ENCODE measurements around the gene LRRC32.

Gene LRRC32

DNA sequence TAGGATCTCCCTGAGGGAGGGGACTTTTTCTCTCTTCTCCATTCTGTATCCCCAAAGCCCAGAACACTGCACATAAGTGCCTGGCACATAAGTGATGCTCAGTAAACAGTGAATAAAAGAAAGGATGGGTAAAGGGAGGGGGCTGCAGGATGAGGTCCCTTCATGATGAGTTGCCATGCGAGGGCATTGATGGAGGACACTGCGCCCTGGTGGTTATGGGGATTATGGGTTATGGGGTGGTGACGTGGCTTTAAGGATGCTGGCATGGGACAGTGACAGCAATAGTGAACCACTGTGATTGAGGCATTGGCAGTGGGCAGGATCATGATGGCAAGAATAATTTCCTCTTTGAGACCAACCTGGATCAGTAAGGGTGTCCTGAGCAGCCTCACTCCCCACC lies 43.9 kb upstream of the LRRC32 start:
- DNase-seq (ENCODE audit: extremely low read depth, low read depth): no peak
- TF ChIP-seq, protein P1, sequence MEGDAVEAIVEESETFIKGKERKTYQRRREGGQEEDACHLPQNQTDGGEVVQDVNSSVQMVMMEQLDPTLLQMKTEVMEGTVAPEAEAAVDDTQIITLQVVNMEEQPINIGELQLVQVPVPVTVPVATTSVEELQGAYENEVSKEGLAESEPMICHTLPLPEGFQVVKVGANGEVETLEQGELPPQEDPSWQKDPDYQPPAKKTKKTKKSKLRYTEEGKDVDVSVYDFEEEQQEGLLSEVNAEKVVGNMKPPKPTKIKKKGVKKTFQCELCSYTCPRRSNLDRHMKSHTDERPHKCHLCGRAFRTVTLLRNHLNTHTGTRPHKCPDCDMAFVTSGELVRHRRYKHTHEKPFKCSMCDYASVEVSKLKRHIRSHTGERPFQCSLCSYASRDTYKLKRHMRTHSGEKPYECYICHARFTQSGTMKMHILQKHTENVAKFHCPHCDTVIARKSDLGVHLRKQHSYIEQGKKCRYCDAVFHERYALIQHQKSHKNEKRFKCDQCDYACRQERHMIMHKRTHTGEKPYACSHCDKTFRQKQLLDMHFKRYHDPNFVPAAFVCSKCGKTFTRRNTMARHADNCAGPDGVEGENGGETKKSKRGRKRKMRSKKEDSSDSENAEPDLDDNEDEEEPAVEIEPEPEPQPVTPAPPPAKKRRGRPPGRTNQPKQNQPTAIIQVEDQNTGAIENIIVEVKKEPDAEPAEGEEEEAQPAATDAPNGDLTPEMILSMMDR (IDR thresholded peaks at IDR 0.05; ENCODE audit: low read depth, low read length, missing control alignments): peak; percentile 9
- no peak overlapping the region for H3K4me3 ChIP-seq (replicated peaks; ENCODE audit: low read depth, low read length)

DNA sequence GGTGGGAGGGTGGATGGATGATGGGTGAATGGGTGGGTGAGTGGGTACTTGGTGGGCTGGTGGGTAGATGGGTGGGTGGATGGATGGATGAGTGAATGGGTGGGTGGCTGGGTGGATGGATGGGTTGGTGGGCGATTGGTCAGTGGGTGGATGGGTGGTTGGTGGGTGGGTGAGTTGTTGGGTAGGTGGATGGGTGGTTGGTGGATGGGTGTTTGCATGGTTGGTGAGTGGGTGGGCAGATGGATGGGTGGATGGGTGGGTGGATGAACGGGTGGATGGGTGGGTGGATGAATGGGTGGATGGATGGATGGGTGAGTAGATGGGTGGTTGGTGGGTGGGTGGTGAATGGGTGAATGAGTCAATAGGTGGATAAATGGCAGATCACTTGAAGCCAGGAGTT lies 43.0 kb upstream of the LRRC32 start:
- TF ChIP-seq, protein P1 (IDR thresholded peaks at IDR 0.05; ENCODE audit: low read depth, low read length, missing control alignments): no peak
- no peak for DNase-seq (ENCODE audit: extremely low read depth, low read depth)
- H3K4me3 ChIP-seq (replicated peaks; ENCODE audit: low read depth, low read length): no peak overlapping the region

DNA sequence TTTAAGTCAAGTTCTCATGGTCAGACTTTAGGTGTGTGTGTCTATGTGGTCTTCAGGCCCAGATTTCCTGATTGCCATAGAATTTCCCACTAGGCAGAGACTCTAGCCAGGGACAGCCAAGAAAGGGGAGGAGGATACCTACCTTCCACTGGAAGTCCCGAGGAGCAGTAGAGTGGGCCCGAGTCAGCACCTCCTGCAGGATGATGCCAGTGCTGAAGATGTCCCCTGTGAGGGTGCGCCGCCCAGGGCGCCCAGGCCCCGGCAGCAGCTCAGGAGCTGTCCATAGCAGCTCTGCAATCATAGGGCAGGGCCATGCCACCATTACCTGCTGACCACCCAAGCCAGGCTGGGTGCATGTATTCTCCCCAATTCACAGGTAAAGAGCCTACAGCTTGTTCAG lies 41.6 kb upstream of the LRRC32 start:
- H3K4me3 ChIP-seq (replicated peaks; ENCODE audit: low read depth, low read length): no peak overlapping the region
- no peak for DNase-seq (ENCODE audit: extremely low read depth, low read depth)
- TF ChIP-seq, protein P1 (IDR thresholded peaks at IDR 0.05; ENCODE audit: low read depth, low read length, missing control alignments): no peak

DNA sequence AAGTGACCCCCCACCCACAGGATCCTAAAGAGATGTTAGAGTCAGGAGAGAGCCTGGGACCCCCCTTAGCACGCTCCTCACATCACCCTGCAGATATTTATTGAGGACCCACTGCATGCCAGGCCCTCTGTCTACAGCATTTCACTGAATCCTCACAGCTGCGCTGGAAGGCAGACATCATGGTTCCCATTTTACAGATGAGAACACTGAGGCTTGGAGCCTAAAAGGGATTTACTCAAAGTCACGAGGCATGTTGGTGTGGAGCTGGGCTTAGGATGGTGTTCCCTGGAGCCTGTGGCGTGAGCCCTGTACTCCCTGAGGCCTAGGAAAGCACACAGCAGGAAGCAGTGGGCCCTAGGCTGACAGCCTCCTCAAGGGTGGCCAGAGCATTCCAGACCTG lies 39.2 kb upstream of the LRRC32 start:
- TF ChIP-seq, protein P1 (IDR thresholded peaks at IDR 0.05; ENCODE audit: low read depth, low read length, missing control alignments): no peak
- no peak for DNase-seq (ENCODE audit: extremely low read depth, low read depth)
- H3K4me3 ChIP-seq (replicated peaks; ENCODE audit: low read depth, low read length): no peak overlapping the region

DNA sequence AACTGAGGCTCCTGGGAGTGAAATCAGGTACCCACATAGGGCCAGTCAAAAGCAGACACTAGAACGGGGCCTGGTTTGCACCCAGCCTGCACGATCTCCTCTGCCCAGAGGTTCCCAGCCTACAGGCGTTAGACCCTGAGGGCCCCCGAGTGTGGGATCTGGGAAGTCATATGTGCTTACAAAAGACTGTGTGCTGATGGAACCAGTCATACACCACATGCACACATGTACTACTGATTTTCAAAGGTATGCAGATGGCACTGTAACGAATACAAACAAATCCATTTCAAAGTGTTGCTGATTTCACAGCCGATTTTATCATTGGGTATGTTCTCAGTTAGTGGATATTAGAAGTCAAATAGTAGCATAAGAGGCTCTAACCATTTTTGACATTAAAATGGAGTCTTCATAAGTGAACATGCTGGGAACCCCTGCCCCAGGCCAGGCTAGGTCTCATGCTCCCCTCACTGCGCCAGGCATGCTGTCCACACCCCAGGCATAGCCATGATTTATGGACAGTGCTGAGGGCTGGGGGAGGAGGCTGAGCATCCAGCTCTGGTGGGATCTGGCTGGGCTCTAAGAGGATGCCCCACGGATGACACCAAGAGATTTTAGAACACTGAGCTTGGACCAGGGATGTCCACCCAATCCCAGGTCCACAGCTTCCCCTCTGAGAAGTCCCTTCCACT lies 38.6 kb upstream of the LRRC32 start:
- H3K4me3 ChIP-seq (replicated peaks; ENCODE audit: low read depth, low read length): no peak overlapping the region
- TF ChIP-seq, protein P1 (IDR thresholded peaks at IDR 0.05; ENCODE audit: low read depth, low read length, missing control alignments): no peak
- no peak for DNase-seq (ENCODE audit: extremely low read depth, low read depth)

DNA sequence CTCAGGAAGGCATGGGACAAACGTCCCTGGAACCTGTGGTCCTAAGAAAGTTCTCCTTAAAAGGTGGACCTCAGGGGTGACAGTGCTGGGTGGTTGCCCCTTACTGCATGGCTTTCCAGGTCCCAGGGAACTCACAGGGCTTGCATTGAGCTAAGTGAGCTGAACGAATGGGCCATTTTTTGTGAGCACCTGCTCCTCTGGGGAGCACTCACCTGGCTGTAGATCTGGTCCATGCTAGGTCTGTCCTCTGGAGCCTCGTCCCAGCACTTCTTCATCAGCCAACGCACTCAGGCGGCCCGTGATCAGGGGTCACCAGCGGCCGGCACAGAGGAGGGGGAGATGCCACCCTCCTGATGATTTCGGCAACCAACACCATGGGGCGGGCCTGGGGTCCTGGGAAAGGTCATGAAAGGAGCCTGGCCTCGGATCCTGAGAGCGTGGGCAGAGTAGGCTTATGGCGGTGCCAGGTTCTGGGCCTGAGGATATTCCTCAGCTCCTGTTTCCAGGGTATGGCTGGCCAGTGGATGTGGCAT lies 36.8 kb upstream of the LRRC32 start:
- DNase-seq (ENCODE audit: extremely low read depth, low read depth): no peak
- TF ChIP-seq, protein P1 (IDR thresholded peaks at IDR 0.05; ENCODE audit: low read depth, low read length, missing control alignments): no peak
- H3K4me3 ChIP-seq (replicated peaks; ENCODE audit: low read depth, low read length): no peak overlapping the region

DNA sequence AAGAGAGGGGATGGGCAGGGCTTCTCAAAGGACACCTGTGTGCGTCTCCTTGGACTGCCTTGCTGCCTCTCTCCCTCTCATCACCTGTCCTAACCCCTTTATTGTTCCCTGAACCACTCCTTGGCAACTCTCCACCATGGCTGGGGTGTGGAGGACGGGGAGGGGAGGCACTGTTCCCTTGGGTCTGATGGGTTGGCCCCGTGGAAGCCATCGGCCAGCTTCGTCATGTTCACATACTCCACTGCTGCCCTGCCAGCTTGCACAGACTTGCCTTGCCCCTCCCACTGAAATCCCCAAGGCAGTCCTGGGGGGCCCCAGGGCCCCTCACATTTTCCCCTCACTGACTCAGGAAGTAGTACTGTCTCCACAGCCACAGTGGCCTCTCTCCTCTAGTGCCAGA lies 36.1 kb upstream of the LRRC32 start:
- DNase-seq (ENCODE audit: extremely low read depth, low read depth): no peak
- TF ChIP-seq, protein P1 (IDR thresholded peaks at IDR 0.05; ENCODE audit: low read depth, low read length, missing control alignments): no peak
- no peak overlapping the region for H3K4me3 ChIP-seq (replicated peaks; ENCODE audit: low read depth, low read length)
